ENCODE data around the gene SEC14L5. TPM values are rescaled to one million over a fixed set of nuclear protein-coding genes. Genes with fewer than 3 reads are reported as not detected.

The SEC14L5 gene
- not detected in 2 replicates for total RNA-seq (2014; rRNA removed; shearing (Covaris generic))

- peak; percentile 94 for DNase-seq (ENCODE audit: low spot score)
Observed at GRCh38 chr16:4957720-4958509, at the start of gene SEC14L5. Gene SEC14L5 (plus strand): TSS chr16:4958330. CDS start chr16:4959324, 994 bp downstream.

- DNase-seq (ENCODE audit: low spot score) = no peak
Observed at GRCh38 chr16:4908854-4909401, 49.2 kb upstream of the SEC14L5 start.

- no peak for DNase-seq (ENCODE audit: low spot score)
Observed at GRCh38 chr16:4909825-4910224, 48.3 kb upstream of the SEC14L5 start.

DNA sequence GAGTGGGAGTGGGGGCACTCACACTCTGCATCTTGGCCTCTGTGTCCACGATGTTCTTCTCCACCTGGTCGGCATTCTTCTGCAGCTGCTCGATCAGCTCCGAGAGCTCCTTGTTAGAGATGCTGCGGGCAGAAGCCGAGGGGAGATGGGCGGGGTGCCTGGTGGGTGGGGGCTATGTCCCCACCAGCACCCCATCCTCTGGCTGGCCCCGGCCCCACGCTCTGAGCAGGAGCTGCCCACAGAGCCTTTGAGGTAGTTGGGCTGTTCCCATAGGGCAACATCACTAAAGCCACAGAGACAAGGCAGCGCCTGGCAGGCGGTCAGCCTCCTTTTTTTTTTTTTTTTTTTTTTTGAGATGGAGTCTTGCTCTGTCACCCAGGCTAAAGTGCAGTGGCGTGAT lies 47.3 kb upstream of the SEC14L5 start:
- DNase-seq (ENCODE audit: low spot score) = no peak

DNA sequence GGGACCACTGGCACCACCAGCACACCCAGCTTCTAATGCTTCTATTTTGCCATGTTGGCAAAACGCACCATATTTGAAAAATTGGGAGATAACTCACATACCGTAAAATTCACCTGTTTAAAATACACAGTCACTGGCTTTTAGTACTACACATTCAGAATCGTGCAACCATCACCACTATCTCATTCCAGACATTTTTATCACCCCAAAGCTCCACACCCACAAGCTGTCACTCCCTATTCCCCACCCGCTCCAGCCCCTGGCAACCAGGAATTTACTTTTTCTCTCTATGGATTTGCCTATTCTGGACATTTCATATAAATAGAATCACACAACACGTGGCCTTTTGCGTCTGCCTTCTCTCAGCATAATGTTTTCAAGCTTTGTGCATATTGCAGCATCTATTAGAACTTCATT lies 46.2 kb upstream of the SEC14L5 start:
- no peak for DNase-seq (ENCODE audit: low spot score)

DNA sequence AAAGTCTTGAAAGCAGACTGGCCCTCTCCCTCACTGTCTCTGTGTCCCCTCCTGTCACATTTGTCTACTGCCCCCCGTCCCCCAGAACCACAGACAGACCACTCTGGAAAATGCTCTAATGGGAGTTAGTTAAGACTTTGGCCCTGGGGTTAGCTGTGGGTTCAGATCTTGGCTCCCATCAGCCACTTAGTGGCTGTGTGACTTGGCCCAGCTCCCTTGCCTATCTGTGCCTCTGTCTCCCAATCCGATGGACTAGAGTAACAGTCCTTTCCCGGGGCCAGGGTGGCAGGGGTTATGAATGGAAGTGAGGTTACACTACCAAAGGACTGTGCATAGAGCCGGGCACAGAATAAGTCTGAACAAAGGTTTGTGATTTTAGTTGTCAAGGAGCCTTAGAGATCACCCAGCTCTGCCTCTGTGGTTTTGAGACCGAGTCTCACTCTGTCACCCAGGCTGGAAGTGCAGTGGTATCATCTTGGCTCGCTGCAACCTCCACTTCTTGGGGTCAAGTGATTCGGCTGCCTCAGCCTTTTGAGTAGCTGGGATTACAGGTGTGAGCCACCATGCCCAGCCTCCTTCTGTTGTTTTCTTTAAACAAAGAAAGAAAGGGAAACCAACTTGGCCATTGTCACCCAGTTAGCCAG lies 44.9 kb upstream of the SEC14L5 start:
- DNase-seq (ENCODE audit: low spot score) = no peak

GRCh38 chr16:4913774-4914525 lies 44.2 kb upstream of the SEC14L5 start:
- DNase-seq (ENCODE audit: low spot score) = no peak

DNA sequence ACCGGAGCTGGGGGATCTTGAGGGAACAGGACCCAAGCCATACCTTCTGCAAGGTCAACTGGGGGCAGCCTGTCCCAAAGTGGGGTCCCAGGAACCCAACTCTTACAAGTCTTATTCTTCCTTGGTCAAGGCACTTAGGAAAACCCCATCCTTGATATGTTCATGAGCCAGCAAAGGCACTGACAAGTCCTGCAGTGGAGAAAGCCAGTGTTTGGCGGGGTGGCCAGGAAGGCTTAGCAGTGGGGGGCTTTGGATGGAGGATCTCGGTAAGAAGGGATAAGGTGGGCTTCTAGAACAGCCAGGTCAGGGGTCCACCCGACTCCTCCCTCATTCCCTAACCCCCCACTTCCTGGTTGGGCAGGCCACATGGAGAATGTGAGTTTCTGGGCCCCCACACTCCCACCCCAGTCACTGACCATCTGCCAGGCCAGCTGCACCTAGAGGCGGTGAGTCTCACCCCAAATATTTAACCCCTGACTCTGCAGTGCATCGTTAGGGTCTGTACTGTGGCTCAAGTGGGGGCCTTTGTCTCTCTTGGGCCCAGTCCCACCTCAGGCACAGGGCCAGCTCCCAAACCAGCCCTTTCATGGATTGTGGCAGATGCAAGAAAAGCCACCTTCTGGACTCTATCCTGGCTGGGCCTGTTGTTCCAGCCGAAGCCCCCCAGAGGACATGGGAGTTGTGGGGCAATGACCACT lies 43.5 kb upstream of the SEC14L5 start:
- DNase-seq (ENCODE audit: low spot score) = no peak

DNA sequence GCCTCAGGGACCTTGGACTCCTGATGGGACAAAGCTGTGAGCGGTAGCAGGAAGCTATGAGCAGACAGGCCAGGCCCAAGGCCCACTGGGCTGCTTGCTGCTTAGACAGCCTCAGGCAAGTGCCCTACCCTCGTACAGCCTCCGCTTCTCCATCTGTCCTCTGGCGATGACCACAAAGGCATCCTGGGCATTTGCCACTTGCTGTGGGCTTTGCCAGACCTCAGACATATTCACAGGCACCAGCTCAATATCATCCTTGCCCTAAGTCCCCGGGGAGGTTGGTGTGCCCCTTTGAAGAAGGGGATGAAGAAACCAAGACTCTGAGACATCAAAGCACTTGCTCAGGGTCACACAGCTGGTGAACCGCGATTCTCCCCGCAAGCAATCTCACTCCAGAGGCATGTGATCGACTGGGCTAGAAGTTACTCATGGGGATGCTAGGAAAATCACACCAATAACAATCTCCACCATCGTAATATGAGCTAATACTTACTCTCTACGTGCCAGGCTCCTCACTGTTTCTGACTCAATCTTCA lies 42.8 kb upstream of the SEC14L5 start:
- peak; percentile 58 for DNase-seq (ENCODE audit: low spot score)

GRCh38 chr16:4917117-4917516 lies 41.0 kb upstream of the SEC14L5 start:
- DNase-seq (ENCODE audit: low spot score) = no peak

- no peak for DNase-seq (ENCODE audit: low spot score)
Observed at GRCh38 chr16:4918781-4919251, 39.3 kb upstream of the SEC14L5 start.

GRCh38 chr16:4920826-4921225 lies 37.3 kb upstream of the SEC14L5 start:
- no peak for DNase-seq (ENCODE audit: low spot score)

DNA sequence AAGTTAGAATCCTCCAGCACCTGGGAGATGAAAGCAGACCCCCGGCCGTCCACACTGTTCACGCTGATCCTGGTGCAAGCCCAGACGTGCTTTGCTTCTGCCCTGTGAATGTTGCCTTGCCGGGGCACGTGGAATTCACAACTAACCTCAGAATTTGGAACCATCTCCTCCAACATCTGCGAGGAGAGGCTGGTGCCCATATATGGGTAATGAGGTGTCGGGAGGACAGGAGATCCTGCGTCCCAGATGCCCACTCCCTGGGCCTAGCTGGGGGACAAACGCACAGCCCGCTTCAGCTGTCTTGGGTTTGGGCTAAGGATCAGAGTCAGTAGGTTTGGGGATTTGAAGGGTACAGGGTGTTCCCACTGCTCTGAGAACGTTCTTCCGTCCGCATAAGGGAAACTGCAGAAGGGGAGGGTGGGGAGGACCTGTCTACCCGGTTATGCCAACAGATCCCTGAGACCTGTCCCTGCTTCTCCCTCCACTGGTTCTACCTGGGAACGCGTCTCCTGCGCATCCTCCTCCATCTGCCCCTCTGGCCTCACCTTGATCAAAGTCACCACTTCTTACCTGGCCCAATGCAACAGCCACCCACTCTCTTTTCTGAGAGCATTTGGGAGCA lies 35.3 kb upstream of the SEC14L5 start:
- DNase-seq (ENCODE audit: low spot score) = no peak

- DNase-seq (ENCODE audit: low spot score) = no peak
Observed at GRCh38 chr16:4923853-4924252, 34.3 kb upstream of the SEC14L5 start.

DNA sequence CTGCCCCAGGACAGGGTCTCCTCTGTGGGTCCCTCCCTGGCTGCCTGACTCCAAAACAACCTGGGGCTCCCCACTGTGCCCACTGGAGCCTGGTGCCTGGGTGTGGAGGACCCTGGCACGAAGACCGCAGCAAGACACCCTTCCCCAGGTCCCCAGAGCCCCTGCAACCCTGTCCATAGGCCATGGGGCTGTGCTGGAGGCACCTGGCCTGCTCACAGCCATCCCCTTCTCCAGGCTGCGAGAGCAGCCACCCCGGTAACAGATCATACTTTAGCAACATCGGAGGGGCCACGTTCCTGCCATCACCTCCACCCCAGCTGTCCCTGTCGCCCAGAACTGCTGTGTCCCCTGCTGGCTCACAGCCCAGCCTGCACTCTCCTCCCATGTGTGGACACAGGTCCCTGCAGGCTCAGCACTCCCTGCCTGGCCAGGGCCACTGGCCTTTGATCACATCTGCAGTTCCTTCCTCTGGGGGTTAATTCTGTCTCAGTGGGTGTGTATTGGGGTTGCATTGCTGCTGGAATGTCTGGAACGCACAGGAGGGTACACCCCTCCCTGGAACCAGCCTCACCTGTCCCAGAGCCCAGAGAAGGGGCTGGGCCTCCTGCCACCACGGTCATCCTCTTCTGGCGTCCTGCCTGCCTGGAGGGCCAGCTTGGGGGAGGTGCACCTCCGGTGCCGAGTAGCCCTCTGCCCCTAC lies 33.4 kb upstream of the SEC14L5 start:
- no peak for DNase-seq (ENCODE audit: low spot score)

- DNase-seq (ENCODE audit: low spot score) = no peak
Observed at GRCh38 chr16:4925293-4925607, 32.9 kb upstream of the SEC14L5 start.

DNA sequence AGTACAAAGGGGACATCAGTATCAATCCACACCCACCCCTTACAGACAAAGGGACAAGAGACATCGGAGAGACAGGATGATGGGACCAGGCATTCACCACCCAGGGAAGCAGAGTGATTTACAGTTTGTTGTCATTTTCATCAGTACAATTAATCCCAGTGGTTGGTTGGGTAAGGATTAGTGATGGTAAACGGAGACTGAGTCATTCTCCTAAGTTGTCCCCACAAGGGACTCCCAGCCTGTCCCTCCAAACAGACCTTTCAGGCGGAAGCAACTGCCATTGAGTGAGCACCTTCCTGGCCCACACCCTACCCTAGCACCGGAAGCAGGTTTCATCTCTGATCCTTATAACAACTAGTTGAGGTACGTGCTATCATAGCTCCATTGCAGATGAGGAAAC lies 32.3 kb upstream of the SEC14L5 start:
- no peak for DNase-seq (ENCODE audit: low spot score)

DNA sequence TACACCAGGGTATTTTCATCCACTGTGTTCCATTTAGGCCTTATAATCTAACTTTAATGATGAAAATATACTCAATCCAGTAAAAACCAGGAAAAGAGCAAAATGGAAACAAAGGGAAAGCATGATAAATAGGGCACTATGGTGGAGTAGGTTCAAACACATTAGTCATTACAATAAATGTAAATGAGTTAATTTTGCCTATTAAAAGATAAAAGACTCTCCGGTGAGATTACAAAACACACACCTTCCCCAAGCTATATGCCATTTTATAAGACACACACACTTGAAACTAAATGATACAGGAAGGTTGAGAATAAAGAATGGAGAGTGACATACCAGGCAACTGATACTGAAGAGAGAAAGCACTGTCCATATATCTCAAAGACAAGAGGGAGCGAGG lies 31.2 kb upstream of the SEC14L5 start:
- DNase-seq (ENCODE audit: low spot score) = no peak

DNA sequence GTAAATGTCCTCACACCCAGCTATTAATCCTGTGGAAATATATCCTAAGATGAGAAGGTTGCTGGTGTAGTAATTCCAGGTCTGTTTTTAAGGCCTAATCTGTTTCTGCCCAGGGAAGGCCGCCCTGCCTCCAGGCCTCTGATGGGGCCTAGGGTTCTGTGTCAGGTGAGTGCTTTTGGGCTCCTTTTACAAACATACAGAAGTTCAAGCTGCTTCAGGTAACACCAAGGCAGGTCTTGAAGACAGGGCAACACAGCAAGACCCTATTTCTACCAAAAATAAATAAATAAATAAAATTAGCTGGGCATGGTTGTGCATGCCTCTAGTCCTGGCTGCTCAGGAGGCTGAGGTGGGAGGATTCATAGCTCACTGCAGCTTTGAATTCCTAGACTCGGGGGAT lies 30.5 kb upstream of the SEC14L5 start:
- no peak for DNase-seq (ENCODE audit: low spot score)

GRCh38 chr16:4928227-4928626 lies 29.9 kb upstream of the SEC14L5 start:
- DNase-seq (ENCODE audit: low spot score) = no peak
